Measurements from ENCODE around the gene OBSL1. TPM values are rescaled to one million over a fixed set of nuclear protein-coding genes. Genes with fewer than 3 reads are reported as not detected.

Gene OBSL1
- total RNA-seq, 2 experiments from 2014 or later, result 1.3 to 1.4 TPM

DNA sequence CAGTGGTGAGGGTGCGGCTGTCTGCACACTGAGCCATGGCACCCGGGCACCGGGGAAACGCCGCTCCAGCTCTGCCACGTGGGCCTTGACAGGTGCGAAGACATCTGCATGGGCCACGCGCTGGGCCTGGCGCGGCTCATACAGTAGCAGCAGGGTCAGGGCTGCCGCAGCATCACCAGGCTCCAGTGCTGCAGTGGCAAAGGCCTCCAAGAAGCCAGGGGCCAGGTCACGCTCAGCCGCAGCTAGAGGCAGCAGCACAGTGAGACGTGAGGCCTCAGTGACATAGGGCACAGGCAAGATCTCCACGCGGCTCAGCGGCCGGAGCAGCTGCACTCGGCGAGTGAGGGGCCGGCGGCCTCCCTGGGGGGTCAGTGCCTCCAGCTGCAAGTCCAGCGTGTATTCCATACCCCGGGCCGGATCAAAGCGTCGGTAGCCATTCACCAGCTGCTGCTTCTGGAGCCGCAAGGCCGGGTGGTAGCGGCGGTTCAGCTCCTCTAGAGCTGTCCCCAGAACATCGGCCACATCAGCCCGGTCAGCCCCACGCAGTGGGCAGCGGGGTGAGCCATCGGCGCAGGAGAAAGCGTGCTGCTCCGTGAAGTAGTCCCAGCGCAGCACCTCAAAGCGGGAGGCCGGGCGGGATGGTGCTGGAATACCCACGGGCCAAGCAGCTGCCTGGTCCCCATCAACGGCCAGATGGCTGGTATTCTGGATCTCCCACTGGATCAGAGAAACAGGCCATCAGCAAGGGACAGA is 31.2 kb downstream of the OBSL1 start:
- H3K36me3 Mint-ChIP-seq (ENCODE audit: low read depth), result peaks cover 8% of the 10 kb centered on the region
- ChIA-PET POLR2A (no interaction called here), CTCF (interaction anchor here (1.0 to 4.7 kb wide), 25 partner anchors 11 to 151 kb away, joined by 3 to 74 read pairs (median 4); partner anchors contain the start of gene GMPPA)
- peaks cover 6% of the 10 kb centered on the region for H3K27me3 Mint-ChIP-seq
- no peak overlapping the region for H3K27ac Mint-ChIP-seq
- intact Hi-C loops (cut with micrococcal nuclease), result loop anchor here (5.0 kb wide), 2 partner anchors 57 to 147 kb away; partner anchors contain the start of gene STK11IP
- no peaks in the 10 kb centered on the region for H3K9me3 Mint-ChIP-seq
- TF ChIP-seq, protein P1, sequence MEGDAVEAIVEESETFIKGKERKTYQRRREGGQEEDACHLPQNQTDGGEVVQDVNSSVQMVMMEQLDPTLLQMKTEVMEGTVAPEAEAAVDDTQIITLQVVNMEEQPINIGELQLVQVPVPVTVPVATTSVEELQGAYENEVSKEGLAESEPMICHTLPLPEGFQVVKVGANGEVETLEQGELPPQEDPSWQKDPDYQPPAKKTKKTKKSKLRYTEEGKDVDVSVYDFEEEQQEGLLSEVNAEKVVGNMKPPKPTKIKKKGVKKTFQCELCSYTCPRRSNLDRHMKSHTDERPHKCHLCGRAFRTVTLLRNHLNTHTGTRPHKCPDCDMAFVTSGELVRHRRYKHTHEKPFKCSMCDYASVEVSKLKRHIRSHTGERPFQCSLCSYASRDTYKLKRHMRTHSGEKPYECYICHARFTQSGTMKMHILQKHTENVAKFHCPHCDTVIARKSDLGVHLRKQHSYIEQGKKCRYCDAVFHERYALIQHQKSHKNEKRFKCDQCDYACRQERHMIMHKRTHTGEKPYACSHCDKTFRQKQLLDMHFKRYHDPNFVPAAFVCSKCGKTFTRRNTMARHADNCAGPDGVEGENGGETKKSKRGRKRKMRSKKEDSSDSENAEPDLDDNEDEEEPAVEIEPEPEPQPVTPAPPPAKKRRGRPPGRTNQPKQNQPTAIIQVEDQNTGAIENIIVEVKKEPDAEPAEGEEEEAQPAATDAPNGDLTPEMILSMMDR (IDR thresholded peaks at IDR 0.05), result no peak
- DNase-seq (no peak), ATAC-seq (no peak)
- peaks cover 21% of the 10 kb centered on the region for H3K4me1 Mint-ChIP-seq (ENCODE audit: low read depth)
- H3K4me3 Mint-ChIP-seq, result no peak overlapping the region

DNA sequence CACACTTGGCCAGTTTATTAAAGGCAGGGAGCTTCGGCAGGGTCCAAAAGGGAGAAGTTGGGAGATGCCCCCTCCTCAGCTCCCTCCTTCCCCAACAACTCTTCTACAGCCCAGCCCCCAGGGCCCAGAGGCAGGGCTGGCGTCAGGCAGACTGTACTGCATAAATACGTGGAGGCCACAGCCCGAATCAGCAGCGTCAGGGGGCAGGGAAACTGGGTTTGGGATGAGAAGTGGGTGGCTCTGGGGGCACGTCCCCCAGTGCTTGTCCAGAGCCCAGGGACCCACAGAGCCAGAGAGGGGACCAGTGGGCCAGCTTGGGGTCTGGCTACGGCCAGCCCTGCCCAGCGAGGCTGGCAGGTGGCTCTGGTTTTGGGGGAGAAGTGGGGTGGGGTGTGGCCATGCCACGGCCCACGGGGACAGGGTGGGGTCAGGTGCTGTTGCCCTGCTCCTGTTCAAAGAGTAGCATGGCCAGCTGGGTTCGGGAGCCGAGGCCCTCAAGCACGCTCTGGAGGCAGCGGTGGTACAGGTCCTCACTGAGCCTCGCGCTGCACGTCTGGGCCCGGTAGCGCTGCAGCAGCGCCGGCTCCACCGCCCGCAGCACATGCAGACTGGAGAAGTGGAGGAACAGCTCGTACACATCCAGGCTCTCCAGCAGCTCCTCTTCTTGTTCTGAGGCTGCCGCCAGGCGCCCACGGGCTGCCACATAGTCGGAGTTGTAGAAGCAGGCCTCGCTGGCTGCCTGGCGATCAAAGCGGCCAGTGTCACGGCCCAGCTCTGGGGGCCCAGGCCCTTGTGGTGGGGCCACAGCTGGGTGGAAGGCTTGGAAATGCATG is 32.2 kb downstream of the OBSL1 start:
- ATAC-seq (no peak), DNase-seq (no peak)
- POLR2A ChIA-PET, result no interaction called here
- no peak overlapping the region for H3K4me3 Mint-ChIP-seq
- H3K27me3 Mint-ChIP-seq, result peaks cover 3% of the 10 kb centered on the region
- peaks cover 14% of the 10 kb centered on the region for H3K4me1 Mint-ChIP-seq (ENCODE audit: low read depth)
- intact Hi-C loops (cut with micrococcal nuclease), result no loop called here
- TF ChIP-seq, protein P1 (IDR thresholded peaks at IDR 0.05), result no peak
- CTCF ChIA-PET, result interaction anchor here (1.1 to 3.8 kb wide), 3 partner anchors 10 to 136 kb away, joined by 4 to 74 read pairs (median 20); no protein-coding TSS in a partner anchor
- H3K9me3 Mint-ChIP-seq, result no peaks in the 10 kb centered on the region
- peaks cover 8% of the 10 kb centered on the region for H3K36me3 Mint-ChIP-seq (ENCODE audit: low read depth)
- H3K27ac Mint-ChIP-seq, result no peak overlapping the region

DNA sequence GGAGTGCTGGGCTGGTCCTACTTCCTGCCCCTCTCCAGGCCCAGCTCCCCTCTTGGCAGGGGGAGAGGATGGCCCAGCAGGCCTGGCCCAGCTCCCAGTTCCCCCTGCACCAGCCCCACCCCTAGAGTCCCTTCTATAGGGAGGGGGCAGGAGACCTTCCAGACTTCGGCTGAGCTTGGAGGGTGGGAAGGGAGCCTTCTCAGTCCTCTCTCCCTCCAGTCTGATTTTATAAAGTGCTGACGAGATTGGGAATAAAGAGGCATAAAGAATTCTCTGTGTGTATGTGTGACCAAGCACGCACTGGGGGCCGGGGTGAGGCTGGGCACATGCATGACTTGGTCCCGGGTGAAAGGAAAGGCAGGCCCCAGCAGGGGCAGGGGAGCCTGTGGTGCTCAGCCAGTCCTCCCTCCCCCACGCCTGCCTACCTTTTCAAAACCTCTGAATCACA is 32.8 kb downstream of the OBSL1 start:
- TF ChIP-seq, protein P1 (IDR thresholded peaks at IDR 0.05), result no peak
- DNase-seq, result no peak
- ChIA-PET POLR2A (no interaction called here), CTCF (interaction anchor here (0.9 to 3.8 kb wide), 2 partner anchors 9 to 63 kb away, joined by 3 to 74 read pairs; no protein-coding TSS in a partner anchor)
- no peaks in the 10 kb centered on the region for H3K9me3 Mint-ChIP-seq
- H3K36me3 Mint-ChIP-seq (ENCODE audit: low read depth), result peaks cover 8% of the 10 kb centered on the region
- peaks cover 3% of the 10 kb centered on the region for H3K27me3 Mint-ChIP-seq
- no peak overlapping the region for H3K27ac Mint-ChIP-seq
- H3K4me1 Mint-ChIP-seq (ENCODE audit: low read depth), result peaks cover 14% of the 10 kb centered on the region
- no peak overlapping the region for H3K4me3 Mint-ChIP-seq
- intact Hi-C loops (cut with micrococcal nuclease), result no loop called here
- no peak for ATAC-seq

DNA sequence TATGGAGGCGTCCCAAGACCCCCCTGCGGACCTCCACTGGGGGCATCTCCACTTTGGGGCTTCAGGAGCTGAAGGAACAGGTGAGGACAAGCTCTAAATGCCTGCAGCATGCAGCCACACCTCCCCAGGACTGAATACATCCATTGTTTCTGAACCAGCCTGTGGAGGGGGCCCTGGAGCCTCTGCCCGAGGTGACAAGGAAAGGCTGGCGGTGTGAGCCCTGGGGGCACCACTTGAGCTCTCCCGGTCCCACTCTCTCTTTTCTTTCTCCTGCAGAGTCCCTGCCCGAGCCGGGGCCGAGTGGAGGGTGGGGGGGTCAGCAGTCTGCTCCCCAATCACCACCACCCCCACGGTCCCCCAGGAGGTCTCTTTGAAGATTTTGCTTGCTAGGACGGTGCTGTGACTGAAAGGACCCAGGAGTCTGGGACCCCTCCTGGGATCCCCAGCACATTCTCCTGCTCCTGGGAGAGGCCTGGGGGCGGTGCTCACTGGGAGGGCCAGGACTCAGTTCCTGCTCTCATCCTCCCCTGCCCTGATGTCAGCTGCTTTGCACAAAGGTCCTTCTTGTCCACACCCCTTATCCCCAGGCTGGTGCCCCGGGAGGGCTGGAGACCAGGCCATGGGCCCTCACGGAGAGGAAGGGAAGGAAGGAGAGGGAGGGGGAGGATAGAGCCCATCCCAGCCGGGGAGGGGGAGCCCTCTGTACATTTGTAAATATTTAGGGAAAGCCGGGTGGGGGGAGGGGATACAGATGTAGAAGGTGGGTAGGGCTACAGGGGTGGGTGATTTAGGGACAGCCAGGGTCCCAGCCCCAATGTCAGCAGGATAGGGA is 33.5 kb downstream of the OBSL1 start:
- H3K4me1 Mint-ChIP-seq (ENCODE audit: low read depth), result peaks cover 14% of the 10 kb centered on the region
- H3K36me3 Mint-ChIP-seq (ENCODE audit: low read depth), result peaks cover 8% of the 10 kb centered on the region
- H3K4me3 Mint-ChIP-seq, result no peak overlapping the region
- no peak for ATAC-seq
- TF ChIP-seq, protein P1 (IDR thresholded peaks at IDR 0.05), result no peak
- no peak overlapping the region for H3K27ac Mint-ChIP-seq
- peaks cover 3% of the 10 kb centered on the region for H3K27me3 Mint-ChIP-seq
- DNase-seq, result no peak
- H3K9me3 Mint-ChIP-seq, result no peaks in the 10 kb centered on the region
- intact Hi-C loops (cut with micrococcal nuclease), result no loop called here
- CTCF ChIA-PET, result interaction anchor here (0.9 to 1.0 kb wide), 2 partner anchors 43 to 62 kb away, joined by 3 read pairs; no protein-coding TSS in a partner anchor
- POLR2A ChIA-PET, result no interaction called here
